Ovary (tissue), 3 donors: Measurements from ENCODE around the gene FAM13C.

Source experiments
- POLR2A ChIP-seq: fragments of 450-650 bp; IDR thresholded peaks from one replicate; pipeline ENCODE4 v1.6.1; 2017; ENCODE audit warnings: antibody characterized with exemption, mild to moderate bottlenecking, moderate library complexity
- TF ChIP-seq, protein P1 (sequence below), 3 donors: fragments of 450-650 bp in 2 of 3; fragments of 200-600 bp in 1 of 3; IDR thresholded peaks; one replicate each; pipeline versions ENCODE4 v1.5.1 to v1.8.0; 2016 to 2022; ENCODE audit warnings: antibody characterized with exemption in 3 of 3, mild to moderate bottlenecking in 1 of 3
- donor health status: DM: no; HTN: no; CAD: no.

DNA sequence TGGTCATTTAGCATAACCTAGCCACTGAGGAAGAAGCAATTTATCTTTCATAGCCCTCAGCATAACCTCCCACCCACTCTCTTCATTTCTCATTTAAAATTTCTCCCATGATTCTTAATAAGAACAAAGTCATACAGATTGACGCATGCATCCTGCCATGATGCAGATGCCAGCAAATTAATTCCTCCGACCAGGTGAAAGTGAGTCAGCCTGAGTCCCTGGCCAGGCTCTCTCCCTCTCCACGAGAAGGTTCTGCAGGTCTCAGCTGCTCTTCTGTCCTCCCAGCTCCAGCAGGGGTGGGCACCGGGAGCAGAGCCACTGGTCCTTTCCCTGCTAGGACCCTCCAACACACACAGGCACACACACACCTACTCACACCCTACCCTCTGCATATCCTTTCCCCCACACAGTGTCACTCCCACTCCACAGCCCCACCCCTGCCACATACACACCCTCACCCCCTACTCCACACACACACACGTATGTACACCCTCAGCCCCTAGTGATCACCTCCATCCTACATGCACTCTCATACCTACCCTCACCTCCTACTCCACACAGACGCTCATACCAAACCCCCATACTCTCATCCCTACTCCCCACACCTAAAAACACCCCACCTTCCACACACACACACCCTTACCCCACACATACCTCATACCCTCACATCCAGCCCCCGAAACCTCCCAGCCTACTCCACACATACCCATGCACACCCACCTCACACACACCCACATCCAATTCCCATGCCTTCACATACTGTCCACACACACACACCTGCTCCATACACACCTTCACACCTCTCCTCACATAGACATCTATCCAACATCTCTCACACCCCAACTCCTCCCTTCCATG, 78.0 kb downstream of the FAM13C start:
- TF ChIP-seq, protein P1, sequence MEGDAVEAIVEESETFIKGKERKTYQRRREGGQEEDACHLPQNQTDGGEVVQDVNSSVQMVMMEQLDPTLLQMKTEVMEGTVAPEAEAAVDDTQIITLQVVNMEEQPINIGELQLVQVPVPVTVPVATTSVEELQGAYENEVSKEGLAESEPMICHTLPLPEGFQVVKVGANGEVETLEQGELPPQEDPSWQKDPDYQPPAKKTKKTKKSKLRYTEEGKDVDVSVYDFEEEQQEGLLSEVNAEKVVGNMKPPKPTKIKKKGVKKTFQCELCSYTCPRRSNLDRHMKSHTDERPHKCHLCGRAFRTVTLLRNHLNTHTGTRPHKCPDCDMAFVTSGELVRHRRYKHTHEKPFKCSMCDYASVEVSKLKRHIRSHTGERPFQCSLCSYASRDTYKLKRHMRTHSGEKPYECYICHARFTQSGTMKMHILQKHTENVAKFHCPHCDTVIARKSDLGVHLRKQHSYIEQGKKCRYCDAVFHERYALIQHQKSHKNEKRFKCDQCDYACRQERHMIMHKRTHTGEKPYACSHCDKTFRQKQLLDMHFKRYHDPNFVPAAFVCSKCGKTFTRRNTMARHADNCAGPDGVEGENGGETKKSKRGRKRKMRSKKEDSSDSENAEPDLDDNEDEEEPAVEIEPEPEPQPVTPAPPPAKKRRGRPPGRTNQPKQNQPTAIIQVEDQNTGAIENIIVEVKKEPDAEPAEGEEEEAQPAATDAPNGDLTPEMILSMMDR (IDR thresholded peaks at IDR 0.05) = no peak
- no peak for TF ChIP-seq POLR2A
